HG03025 (cell line): ENCODE measurements around the gene MAML3.

Source experiments
- ATAC-seq: cut with Tn5 transposase; IDR thresholded peaks from one replicate; pipeline ENCODE4 v1.9.1; 2021; ENCODE audit warnings: mild to moderate bottlenecking, moderate library complexity; ENCODE audit not compliant: unreplicated experiment, low FRiP score

MAML3 gene

GRCh38 chr4:140157341-140157740 is 3.4 kb upstream of the MAML3 start:
- ATAC-seq: no peak

GRCh38 chr4:140156529-140157171 is 2.7 kb upstream of the MAML3 start:
- peak; percentile 48 for ATAC-seq

- ATAC-seq: no peak
These were observed 548 bp upstream of the MAML3 start for GRCh38 chr4:140154572-140154891.

DNA sequence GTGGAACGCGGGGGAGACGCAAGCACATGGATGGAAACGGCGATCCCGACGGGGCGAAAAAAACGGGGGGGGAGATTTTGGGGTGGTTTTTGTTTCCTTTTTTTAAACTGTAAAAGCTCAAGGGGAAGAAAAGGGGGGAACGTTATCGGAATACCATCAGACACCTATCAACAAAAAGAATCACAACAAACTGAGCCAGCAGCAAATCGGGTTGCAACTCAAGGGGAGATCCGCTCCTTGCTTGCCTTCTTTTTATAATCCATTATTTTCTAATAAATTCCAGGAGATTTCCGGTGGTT is 616 bp downstream of the MAML3 start:
- no peak for ATAC-seq

DNA sequence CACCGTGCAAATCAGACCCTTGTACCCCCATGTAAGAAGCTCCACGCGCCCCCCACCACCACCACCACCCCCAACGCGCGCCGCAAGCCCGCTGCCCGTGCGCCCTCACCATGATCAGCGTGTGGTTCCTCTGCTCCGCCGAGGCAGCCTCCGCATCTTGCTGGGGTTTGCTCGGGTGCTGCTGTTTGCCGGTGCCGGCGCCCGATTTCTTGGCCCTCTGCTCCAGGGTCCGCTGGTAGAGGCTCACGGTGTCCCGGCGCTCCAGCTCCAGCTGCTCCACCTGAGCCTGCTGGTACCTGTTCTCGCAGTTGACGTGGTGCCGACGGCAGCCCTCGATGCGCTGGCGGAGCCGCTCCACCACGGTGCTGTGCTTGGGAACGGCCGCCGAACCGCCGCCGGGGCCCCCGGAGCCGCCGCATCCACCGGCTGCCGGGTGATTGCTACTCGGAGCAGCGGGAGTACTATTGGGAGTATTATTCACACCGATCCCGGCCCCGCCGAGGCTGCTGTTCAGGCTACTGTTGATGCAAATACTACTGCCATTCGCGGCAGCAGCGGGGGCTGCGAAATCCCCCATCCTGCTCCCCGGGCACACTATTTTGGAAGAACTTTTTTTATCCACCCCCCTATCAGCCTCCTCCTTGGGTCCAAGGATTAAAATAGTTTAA is 1.1 kb downstream of the MAML3 start:
- ATAC-seq: no peak

DNA sequence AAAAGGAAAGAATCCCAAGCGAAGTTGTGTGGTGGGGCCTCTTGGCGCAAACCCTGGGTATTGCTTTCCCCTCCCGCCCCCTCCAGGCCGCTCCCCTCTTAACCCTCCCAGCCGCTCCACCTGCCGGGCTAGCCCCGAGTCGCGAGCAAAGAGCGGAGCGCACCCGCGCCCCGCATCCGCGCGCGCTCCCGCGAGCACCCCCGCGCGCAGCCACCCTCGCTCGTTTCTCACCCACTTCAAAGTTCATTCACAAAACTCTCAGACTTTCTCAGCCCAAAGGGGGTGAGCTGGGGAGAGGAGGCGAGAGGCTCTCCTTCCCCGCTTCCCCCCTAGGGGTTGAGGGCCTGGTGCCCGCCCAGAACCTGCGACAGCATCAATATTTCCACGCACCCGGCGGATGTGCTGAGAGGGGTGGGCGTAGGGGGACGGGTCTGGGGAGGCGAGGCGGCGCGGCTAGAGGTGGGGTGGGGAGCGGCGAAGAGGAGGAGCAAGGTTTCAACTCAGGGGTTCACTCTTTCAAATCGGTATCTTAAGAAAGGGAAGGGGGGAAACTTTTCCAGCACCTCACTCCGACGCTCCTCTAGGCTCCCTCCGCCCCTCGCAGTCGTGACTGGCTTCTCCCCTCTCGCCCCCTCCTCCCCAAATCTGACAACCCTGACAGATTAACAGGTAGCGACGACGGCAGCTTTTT is 1.8 kb downstream of the MAML3 start:
- no peak for ATAC-seq

GRCh38 chr4:140151699-140152012 is 2.3 kb downstream of the MAML3 start:
- no peak for ATAC-seq

GRCh38 chr4:140150886-140151698 is 2.9 kb downstream of the MAML3 start:
- no peak for ATAC-seq

DNA sequence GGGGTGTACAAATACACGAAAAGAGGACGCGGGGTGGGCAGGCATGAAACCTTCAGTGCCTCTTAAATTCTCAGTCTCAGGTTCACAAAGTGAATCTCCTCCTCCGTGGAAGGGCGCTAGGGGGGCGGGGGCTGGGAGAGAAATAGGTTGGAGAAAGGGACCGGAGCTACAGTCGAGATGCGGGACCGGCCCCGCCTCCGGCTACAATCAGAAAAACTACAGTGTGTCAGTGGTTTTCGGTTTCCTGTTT is 3.4 kb downstream of the MAML3 start:
- peak; percentile 43 for ATAC-seq

GRCh38 chr4:140149846-140150635 is 3.9 kb downstream of the MAML3 start:
- ATAC-seq: no peak

- no peak for ATAC-seq
These were observed 9.9 kb downstream of the MAML3 start for GRCh38 chr4:140144050-140144449.

- ATAC-seq: no peak
These were observed 12.7 kb downstream of the MAML3 start for GRCh38 chr4:140141210-140141835.

DNA sequence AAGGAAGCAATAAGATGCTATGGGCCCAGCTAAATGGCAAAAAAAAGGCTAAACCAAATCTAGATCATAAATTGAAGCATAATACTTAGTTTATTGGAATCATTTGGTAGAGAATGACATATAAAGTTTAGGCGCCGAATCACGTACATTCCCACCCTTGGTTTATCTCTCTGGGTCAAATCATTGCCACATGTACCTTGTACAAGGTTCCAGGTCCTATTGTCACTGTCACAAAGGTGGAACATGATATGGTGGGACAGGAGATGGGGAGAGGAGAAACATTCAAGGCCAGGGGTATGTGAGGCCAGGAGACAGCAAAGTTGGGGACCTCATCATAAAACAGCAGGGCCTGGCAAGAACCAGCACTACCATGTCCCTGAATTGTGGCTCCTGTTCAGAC is 13.4 kb downstream of the MAML3 start:
- ATAC-seq: no peak

GRCh38 chr4:140138428-140138827 is 15.6 kb downstream of the MAML3 start:
- ATAC-seq: no peak

DNA sequence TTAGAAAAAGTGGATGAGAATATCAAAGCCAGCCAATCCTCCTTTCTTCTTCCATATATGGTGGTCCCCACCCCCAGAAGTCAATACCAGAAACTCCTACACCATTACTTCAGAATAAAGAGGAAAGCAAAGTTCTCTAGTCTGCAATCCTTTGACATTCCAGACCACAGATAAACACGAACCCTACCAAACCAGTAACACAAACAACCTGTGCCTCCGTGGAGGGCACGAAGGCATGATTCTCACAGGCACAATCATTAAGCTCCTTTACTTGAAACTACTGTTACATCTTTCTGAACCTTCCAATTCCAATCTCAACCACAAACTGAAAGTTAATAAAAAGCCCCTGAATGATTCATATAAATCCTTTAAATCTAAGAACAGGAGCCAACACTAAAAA is 16.3 kb downstream of the MAML3 start:
- no peak for ATAC-seq

GRCh38 chr4:140136509-140136908 is 17.5 kb downstream of the MAML3 start:
- ATAC-seq: no peak

DNA sequence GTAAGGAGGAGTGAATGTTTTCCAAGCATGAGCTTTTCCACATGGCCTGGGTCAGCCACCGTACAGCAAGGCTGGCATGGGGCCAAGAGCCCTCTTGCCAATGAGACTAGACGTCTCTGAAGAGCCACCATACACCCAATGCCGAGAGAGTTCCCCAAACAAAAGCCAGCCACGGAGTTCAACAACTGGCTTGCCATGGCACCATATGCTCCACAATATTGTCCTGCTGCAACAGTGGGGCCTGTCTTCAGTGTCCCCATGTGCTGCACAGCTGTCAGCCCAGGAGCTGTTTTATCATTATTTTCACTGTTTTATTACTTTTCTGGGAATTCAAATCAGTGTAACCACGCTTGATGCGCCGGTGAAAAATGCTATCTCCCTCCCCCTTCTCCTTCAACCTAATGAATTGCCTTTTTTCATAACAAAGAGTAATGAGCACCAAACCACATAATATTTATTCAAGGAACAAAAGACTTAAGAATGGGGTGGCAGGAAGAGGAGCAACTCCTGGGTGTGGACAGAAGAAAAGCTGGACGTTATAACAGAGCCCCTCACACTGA is 18.4 kb downstream of the MAML3 start:
- ATAC-seq: no peak

DNA sequence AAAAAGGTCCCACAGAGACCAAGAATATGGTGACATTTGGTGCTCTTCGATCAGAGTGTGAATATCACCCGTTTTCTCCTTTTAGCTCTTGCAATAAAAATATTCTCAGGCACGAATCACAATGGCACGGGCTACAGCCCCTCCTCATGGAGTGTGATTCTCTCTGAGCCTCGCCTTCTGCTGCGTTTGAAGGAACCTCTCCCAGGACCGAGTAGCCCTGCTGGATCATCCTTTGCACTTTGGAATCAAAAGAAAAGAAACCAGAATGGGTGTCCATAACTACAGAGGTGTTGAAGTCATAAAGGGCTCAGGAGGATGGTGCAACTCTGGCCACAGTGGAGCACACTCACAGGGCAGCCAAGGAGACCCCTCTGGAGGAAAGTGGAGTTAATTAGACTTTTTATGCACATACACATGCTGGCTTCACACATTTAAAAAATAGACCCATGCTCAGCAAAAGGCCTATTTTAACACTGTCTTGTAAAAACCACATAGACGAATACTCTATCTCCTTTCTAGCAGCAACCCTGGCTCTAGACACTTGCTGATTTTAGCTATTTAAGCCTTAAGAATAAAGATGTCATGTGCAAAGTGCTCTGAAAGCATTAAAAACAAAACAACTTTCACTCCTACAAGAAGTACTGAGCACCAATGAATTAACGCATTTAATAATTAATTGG is 19.1 kb downstream of the MAML3 start:
- no peak for ATAC-seq

- no peak for ATAC-seq
These were observed 20.4 kb downstream of the MAML3 start for GRCh38 chr4:140133576-140133975.
